Activated CD8-positive, alpha-beta memory T cell treated with anti-CD3 and anti-CD28 coated beads for 48 hours (primary cell): ENCODE data around the gene ELMOD3.
"Not testable (repeated sequence)": the region's sequence is repeated elsewhere in the genome, so short reads cannot be mapped to it uniquely, and the experiment has no call there.

Experiments used
- DNase-seq, 3 experiments: peaks; one replicate each; pipeline ENCODE4 v3.0.0-alpha.2; 2020; ENCODE audit warnings: low read depth in 2 of 3, low spot score in 2 of 3

ELMOD3 gene

GRCh38 chr2:85329181-85329651, 25.4 kb upstream of the ELMOD3 start:
- no peak for DNase-seq

- DNase-seq: not testable (repeated sequence)
Measured at GRCh38 chr2:85329701-85330100, 24.9 kb upstream of the ELMOD3 start.

- DNase-seq: no peak
Measured at GRCh38 chr2:85330839-85331636, 23.5 kb upstream of the ELMOD3 start.

- DNase-seq: not testable (repeated sequence)
Measured at GRCh38 chr2:85333877-85334276, 20.7 kb upstream of the ELMOD3 start.

- DNase-seq: no peak
Measured at GRCh38 chr2:85334928-85335327, 19.6 kb upstream of the ELMOD3 start.

- DNase-seq: no peak
Measured at GRCh38 chr2:85340034-85340892, 14.3 kb upstream of the ELMOD3 start.

- no peak for DNase-seq
Measured at GRCh38 chr2:85341269-85342029, 13.1 kb upstream of the ELMOD3 start.

GRCh38 chr2:85342156-85342555, 12.4 kb upstream of the ELMOD3 start:
- DNase-seq: no peak

- not testable (repeated sequence) for DNase-seq
Measured at GRCh38 chr2:85343207-85343895, 11.2 kb upstream of the ELMOD3 start.

GRCh38 chr2:85344356-85344954, 10.1 kb upstream of the ELMOD3 start:
- no peak for DNase-seq

- no peak for DNase-seq
Measured at GRCh38 chr2:85347599-85347998, 7.0 kb upstream of the ELMOD3 start.

- no peak for DNase-seq
Measured at GRCh38 chr2:85353876-85354285, 688 bp upstream of the ELMOD3 start.

- DNase-seq: no peak
Measured at GRCh38 chr2:85355073-85355410, 473 bp downstream of the ELMOD3 start.

- no peak for DNase-seq
Measured at GRCh38 chr2:85355521-85355920, 952 bp downstream of the ELMOD3 start.

- DNase-seq: no peak
Measured at GRCh38 chr2:85356186-85356585, 1.6 kb downstream of the ELMOD3 start.

GRCh38 chr2:85357736-85358135, 3.2 kb downstream of the ELMOD3 start:
- no peak for DNase-seq

GRCh38 chr2:85362653-85363387, 8.3 kb downstream of the ELMOD3 start:
- not testable (repeated sequence) for DNase-seq

- DNase-seq: no peak
Measured at GRCh38 chr2:85367180-85367579, 12.6 kb downstream of the ELMOD3 start.

GRCh38 chr2:85368921-85369320, 14.4 kb downstream of the ELMOD3 start:
- DNase-seq: no peak

- DNase-seq: no peak
Measured at GRCh38 chr2:85369500-85369899, 14.9 kb downstream of the ELMOD3 start.
